Stimulated activated CD8-positive, alpha-beta memory T cell treated with anti-CD3 and anti-CD28 coated beads, Interleukin-15, amount 100 ng/mL, for 48 hours (primary cell): Measurements from ENCODE around the gene DLST.
"Not testable (repeated sequence)": the region's sequence is repeated elsewhere in the genome, so short reads cannot be mapped to it uniquely, and the experiment has no call there.

Experiments used
- DNase-seq, 2 donors: peaks; one replicate each; pipeline ENCODE4 v3.0.0-alpha.2; 2020; ENCODE audit warnings: low read depth in 2 of 2

Gene DLST

GRCh38 chr14:74917646-74918081 is 35.9 kb downstream of the DLST start:
- no peak for DNase-seq

- no peak for DNase-seq
Observed at GRCh38 chr14:74918380-74918779, 36.7 kb downstream of the DLST start.

GRCh38 chr14:74919421-74920165 is 37.9 kb downstream of the DLST start:
- DNase-seq: no peak

GRCh38 chr14:74920281-74920680 is 38.6 kb downstream of the DLST start:
- no peak for DNase-seq

- no peak for DNase-seq
Observed at GRCh38 chr14:74921053-74921620, 39.4 kb downstream of the DLST start.

GRCh38 chr14:74921987-74922751 is 40.5 kb downstream of the DLST start:
- DNase-seq: no peak

- peak; percentile 56 to 65 for DNase-seq
Observed at GRCh38 chr14:74922752-74923401, 41.2 kb downstream of the DLST start, which contains the start of gene RPS6KL1. TSS of gene RPS6KL1 (minus strand) at chr14:74923260. CDS start at chr14:74921541, 1,719 bp downstream.

- no peak for DNase-seq
Observed at GRCh38 chr14:74924061-74924460, 42.3 kb downstream of the DLST start.

GRCh38 chr14:74927225-74927624 is 45.5 kb downstream of the DLST start:
- no peak for DNase-seq

GRCh38 chr14:74929242-74929641 is 47.5 kb downstream of the DLST start:
- no peak for DNase-seq

- not testable (repeated sequence) for DNase-seq
Observed at GRCh38 chr14:74931744-74932143, 50.0 kb downstream of the DLST start.

- DNase-seq: no peak
Observed at GRCh38 chr14:74932401-74932901, 50.7 kb downstream of the DLST start.

- not testable (repeated sequence) for DNase-seq
Observed at GRCh38 chr14:74932936-74933335, 51.2 kb downstream of the DLST start.

GRCh38 chr14:74934041-74934440 is 52.3 kb downstream of the DLST start:
- no peak for DNase-seq

- DNase-seq: no peak
Observed at GRCh38 chr14:74934476-74935359, 53.0 kb downstream of the DLST start.

- no peak for DNase-seq
Observed at GRCh38 chr14:74935360-74935680, 53.6 kb downstream of the DLST start.

GRCh38 chr14:74936151-74936550 is 54.4 kb downstream of the DLST start:
- no peak for DNase-seq

- no peak for DNase-seq
Observed at GRCh38 chr14:74936731-74937130, 55.0 kb downstream of the DLST start.

GRCh38 chr14:74937171-74937570 is 55.5 kb downstream of the DLST start:
- no peak for DNase-seq

GRCh38 chr14:74938531-74939495 is 57.1 kb downstream of the DLST start:
- DNase-seq: no peak
